ENCODE measurements around the gene CD47. TPM values are rescaled to one million over a fixed set of nuclear protein-coding genes. Genes with fewer than 3 reads are reported as not detected.
A peak's percentile ranks its signal among the peaks of the same experiment; 100 is the strongest.

The CD47 gene
- total RNA-seq, 2 experiments from 2014 or later = 88.7 to 91.6 TPM

DNA sequence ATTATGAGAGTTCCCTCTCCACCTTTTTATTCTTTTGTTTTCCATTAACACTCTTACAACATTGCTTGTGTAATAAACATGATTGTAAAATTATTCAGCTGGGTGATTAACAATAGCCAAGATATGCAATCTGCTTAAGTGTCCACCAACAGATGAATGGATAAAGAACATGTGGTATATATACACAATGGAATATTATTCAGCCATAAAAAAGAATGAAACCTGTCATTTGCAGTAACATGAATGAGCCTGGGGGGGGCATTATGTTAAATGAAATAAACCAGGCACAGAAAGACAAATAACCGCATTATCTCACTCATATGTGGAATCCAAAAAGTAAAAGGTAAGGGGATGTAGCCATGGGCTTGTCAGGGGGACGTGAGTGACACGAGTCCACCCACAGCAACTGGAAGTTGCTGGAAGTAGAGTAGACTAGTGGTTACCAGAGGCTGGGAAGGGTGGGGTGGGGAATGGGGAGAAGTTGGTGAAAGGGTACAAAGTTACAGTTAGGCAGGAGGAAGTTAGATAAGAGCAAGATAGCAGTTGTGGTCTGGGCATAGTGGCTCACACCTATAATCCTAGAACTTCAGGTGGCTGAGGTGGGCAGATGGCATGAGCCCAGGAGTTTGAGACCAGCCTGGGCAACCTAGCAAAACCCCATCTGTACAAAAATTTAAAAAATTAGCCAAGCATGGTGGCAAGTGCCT, 28.7 kb upstream of the CD47 start:
- Mint-ChIP-seq H3K4me1 (ENCODE audit: low read depth) (peaks cover 59% of the 10 kb centered on the region), H3K36me3 (ENCODE audit: low read depth) (no peaks in the 10 kb centered on the region), H3K9me3 (peaks cover 6% of the 10 kb centered on the region), H3K27me3 (no peaks in the 10 kb centered on the region), H3K27ac (no peak overlapping the region), H3K4me3 (no peak overlapping the region)
- TF ChIP-seq, protein P1, sequence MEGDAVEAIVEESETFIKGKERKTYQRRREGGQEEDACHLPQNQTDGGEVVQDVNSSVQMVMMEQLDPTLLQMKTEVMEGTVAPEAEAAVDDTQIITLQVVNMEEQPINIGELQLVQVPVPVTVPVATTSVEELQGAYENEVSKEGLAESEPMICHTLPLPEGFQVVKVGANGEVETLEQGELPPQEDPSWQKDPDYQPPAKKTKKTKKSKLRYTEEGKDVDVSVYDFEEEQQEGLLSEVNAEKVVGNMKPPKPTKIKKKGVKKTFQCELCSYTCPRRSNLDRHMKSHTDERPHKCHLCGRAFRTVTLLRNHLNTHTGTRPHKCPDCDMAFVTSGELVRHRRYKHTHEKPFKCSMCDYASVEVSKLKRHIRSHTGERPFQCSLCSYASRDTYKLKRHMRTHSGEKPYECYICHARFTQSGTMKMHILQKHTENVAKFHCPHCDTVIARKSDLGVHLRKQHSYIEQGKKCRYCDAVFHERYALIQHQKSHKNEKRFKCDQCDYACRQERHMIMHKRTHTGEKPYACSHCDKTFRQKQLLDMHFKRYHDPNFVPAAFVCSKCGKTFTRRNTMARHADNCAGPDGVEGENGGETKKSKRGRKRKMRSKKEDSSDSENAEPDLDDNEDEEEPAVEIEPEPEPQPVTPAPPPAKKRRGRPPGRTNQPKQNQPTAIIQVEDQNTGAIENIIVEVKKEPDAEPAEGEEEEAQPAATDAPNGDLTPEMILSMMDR (IDR thresholded peaks at IDR 0.05) = no peak
- no peak for ATAC-seq
- ChIA-PET CTCF (no interaction called here), POLR2A (interaction anchor here (2.6 to 12.4 kb wide), 2 partner anchors 12 to 32 kb away, joined by 12 to 155 read pairs; no protein-coding TSS in a partner anchor)
- intact Hi-C loops (cut with micrococcal nuclease) = loop anchor here (10.0 kb wide), 1 partner anchor 175 kb away; the partner anchor contains the start of gene HHLA2
- DNase-seq = no peak

DNA sequence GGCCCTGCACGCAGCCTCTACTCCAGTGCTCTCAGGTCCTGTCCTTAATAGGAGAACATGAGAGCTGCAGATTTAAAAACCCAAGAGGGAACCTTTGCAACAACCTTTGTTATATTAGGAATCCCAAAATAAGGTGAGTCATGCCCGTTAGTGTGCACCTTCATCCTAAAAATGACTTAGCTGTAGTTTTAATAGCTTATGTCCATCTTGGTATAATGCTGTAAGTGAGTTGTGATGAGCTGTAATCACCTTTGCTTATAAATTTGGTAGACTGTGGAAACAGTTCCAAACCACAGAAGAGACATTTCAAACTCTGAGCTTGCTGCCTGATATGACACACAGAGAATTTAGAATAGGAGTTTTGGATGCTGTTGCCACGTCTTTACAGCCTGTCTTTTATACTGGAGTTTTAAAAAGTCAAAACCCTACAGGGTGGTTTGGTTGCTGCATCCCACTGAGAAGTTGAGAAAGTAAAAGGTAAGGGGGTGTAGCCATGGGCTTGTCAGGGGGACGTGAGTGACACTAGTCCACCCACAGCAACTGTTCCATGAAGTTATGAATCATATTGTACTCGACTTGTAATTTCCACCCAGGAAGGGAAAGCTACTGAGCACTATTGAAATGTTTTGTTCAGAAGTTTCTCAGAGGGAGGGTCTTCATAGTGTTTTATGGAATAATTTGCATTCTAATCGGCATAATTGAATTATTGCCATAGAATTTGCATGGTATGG, 27.4 kb upstream of the CD47 start:
- no peaks in the 10 kb centered on the region for H3K27me3 Mint-ChIP-seq
- DNase-seq (peak; percentile 52), ATAC-seq (peak; percentile 88)
- TF ChIP-seq, protein P1 (IDR thresholded peaks at IDR 0.05) = no peak
- peaks cover 6% of the 10 kb centered on the region for H3K9me3 Mint-ChIP-seq
- intact Hi-C loops (cut with micrococcal nuclease) = no loop called here
- ChIA-PET CTCF (interaction anchor here (0.8 to 1.6 kb wide), 5 partner anchors 10 to 18 kb away, joined by 3 to 4 read pairs (median 3); no protein-coding TSS in a partner anchor), POLR2A (interaction anchor here (0.8 to 12.4 kb wide), 4 partner anchors 8 to 39 kb away, joined by 3 to 155 read pairs (median 8); no protein-coding TSS in a partner anchor)
- no peaks in the 10 kb centered on the region for H3K36me3 Mint-ChIP-seq (ENCODE audit: low read depth)
- H3K27ac Mint-ChIP-seq = peak overlapping the region; percentile 64
- peak overlapping the region; percentile 8 for H3K4me3 Mint-ChIP-seq
- H3K4me1 Mint-ChIP-seq (ENCODE audit: low read depth) = peaks cover 46% of the 10 kb centered on the region

DNA sequence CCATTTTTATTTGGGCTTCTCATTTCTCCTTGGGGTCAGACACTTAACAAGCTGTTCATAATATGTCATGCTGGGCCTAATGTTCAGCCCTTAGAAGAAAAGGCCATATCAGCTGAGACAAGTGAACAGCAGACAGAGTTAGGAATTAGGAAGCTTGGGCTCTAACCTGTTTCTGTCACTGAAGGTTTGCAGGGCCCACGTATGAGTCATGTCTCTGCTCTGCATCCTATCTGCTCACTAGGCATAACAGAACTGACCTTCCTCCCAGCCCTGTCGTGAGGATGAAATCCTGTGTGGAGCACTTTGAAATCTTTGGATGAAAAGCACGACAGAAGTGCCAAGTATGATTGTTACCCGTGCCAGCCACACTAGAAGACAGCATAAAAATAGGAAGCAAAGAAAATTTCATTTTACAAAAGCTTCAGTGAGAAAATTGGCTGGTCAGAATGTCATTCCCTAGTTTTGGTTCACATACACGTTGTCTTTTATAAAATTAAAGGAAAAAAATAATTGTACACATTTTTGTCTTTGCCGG, 26.5 kb upstream of the CD47 start:
- Mint-ChIP-seq H3K27me3 (no peaks in the 10 kb centered on the region), H3K4me1 (ENCODE audit: low read depth) (peaks cover 40% of the 10 kb centered on the region), H3K4me3 (no peak overlapping the region), H3K36me3 (ENCODE audit: low read depth) (no peaks in the 10 kb centered on the region), H3K27ac (no peak overlapping the region), H3K9me3 (peaks cover 6% of the 10 kb centered on the region)
- intact Hi-C loops (cut with micrococcal nuclease) = no loop called here
- peak; percentile 49 for ATAC-seq
- DNase-seq = peak; percentile 24
- ChIA-PET CTCF (interaction anchor here (0.8 to 1.6 kb wide), 4 partner anchors 9 to 16 kb away, joined by 3 to 4 read pairs (median 3); no protein-coding TSS in a partner anchor), POLR2A (interaction anchor here (0.8 to 12.4 kb wide), 3 partner anchors 14 to 38 kb away, joined by 4 to 155 read pairs (median 12); no protein-coding TSS in a partner anchor)
- TF ChIP-seq, protein P1 (IDR thresholded peaks at IDR 0.05) = no peak

DNA sequence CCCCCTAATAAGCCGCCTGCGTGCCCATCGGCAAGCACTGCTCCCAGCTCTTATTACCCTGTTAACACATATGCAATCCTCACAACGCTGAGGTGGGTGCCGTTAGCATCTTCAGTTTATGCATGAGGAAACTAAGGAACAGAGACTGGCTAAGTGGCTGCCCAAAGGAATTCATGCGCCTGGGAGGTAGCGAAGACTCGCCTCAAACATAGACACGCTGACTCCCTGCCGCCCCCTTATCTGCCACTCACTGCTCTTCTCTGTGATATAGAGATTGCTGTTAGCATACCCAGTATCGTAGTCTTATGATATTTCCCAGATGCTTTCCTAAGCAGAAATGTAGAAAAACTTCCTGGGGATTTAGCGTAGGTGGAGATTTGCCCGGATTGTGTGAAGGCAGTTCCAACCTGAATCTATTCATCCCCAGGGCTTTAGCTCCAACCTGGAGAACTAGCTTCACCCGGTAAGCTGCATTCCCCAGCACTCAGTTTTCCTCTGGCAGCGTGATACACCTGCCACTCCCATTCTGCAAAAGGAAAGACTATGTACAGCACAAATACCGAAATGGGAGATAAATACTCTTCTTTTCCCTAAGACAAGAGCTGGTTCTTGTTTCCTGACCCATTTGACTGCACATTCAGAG, 23.7 kb upstream of the CD47 start:
- CTCF ChIA-PET = interaction anchor here (0.8 to 1.6 kb wide), 4 partner anchors 8 to 187 kb away, joined by 3 to 4 read pairs (median 4); no protein-coding TSS in a partner anchor

More for the DNA sequence above, 23.7 kb upstream of the CD47 start:
- Mint-ChIP-seq H3K36me3 (ENCODE audit: low read depth) (no peaks in the 10 kb centered on the region), H3K27ac (no peak overlapping the region), H3K9me3 (peaks cover 4% of the 10 kb centered on the region), H3K27me3 (no peaks in the 10 kb centered on the region), H3K4me3 (no peak overlapping the region), H3K4me1 (ENCODE audit: low read depth) (peaks cover 31% of the 10 kb centered on the region)
- ATAC-seq (no peak), DNase-seq (no peak)
- POLR2A ChIA-PET = interaction anchor here (0.8 kb wide), 1 partner anchor 11 kb away, joined by 3 read pairs; no protein-coding TSS in a partner anchor
- TF ChIP-seq, protein P1 (IDR thresholded peaks at IDR 0.05) = no peak
- intact Hi-C loops (cut with micrococcal nuclease) = no loop called here

All from activated CD8-positive, alpha-beta T cell treated with anti-CD3 and anti-CD28 coated beads for 36 hours (primary cell).